Panc1 (cell line): ENCODE measurements around the gene MUC5AC. TPM values are rescaled to one million over a fixed set of nuclear protein-coding genes. Genes with fewer than 3 reads are reported as not detected.

Source experiments
- ATAC-seq: fragments of 200-7000 bp; cut with Tn5 transposase; 2 replicates; pipeline ENCODE4 v1.9.1; 2020; ENCODE audit warnings: mild to moderate bottlenecking, moderate library complexity
- BruUV-seq: library from RNA; stranded (reverse); fragments of 400-500 nt; replicated peaks from 2 replicates; lab custom pipeline; 2021; lab: Mats Ljungman, UMichigan
- CTCF ChIA-PET: fragments of 300-600 bp; sonication (Branson Sonifier 250); formaldehyde crosslinking; loops from one replicate; lab custom pipeline; 2022; ENCODE audit warnings: antibody characterized with exemption; lab: Charles Lee
- POLR2A ChIA-PET: fragments of 300-600 bp; sonication (Branson Sonifier 250); formaldehyde crosslinking; loops from one replicate; lab custom pipeline; 2022; ENCODE audit warnings: antibody characterized with exemption; lab: Charles Lee
- DNase-seq: peaks from one replicate; pipeline ENCODE4 v3.0.0-alpha.2; 2010; ENCODE audit warnings: low read depth, low spot score
- H3K27ac ChIP-seq: 2 replicates; pipeline ENCODE4 v1.5.1; 2011; ENCODE audit warnings: mild to moderate bottlenecking, low read length, inconsistent platforms
- H3K27me3 ChIP-seq: fragments of 200-500 bp; sonication (Bioruptor generic); 2 replicates; pipeline ENCODE4 v1.6.0; 2014; ENCODE audit warnings: low read length, inconsistent platforms; ENCODE audit not compliant: control insufficient read depth, insufficient read depth
- H3K36me3 ChIP-seq: fragments of 200-500 bp; sonication (Bioruptor generic); 2 replicates; pipeline ENCODE4 v1.5.1; 2014; ENCODE audit warnings: inconsistent platforms, mild to moderate bottlenecking, low read length, moderate library complexity; ENCODE audit not compliant: control insufficient read depth, insufficient read depth
- H3K4me1 ChIP-seq: 2 replicates; pipeline ENCODE4 v1.5.1; 2011; ENCODE audit warnings: inconsistent platforms, mild to moderate bottlenecking, low read length, moderate library complexity; ENCODE audit not compliant: control insufficient read depth, insufficient read depth
- H3K4me3 ChIP-seq, 2 experiments: 2 replicates each; pipeline ENCODE4 v1.5.1; 2011 to 2012; ENCODE audit warnings: low read depth in 2 of 2, low read length in 2 of 2, mild to moderate bottlenecking in 2 of 2, inconsistent platforms in 1 of 2, moderate library complexity in 1 of 2
- H3K9me3 ChIP-seq: fragments of 200-500 bp; sonication (Bioruptor generic); 2 replicates; pipeline ENCODE4 v1.5.1; 2014; ENCODE audit warnings: low read depth, mild to moderate bottlenecking, inconsistent platforms, low read length, moderate library complexity; ENCODE audit not compliant: control insufficient read depth, insufficient read depth
- CTCF ChIP-seq: fragments of 450-650 bp; IDR thresholded peaks from 2 replicates; pipeline ENCODE4 v1.5.1; 2017; ENCODE audit warnings: mild to moderate bottlenecking
- POLR2AphosphoS5 ChIP-seq: IDR thresholded peaks from 2 replicates; pipeline ENCODE4 v1.6.1; 2012; ENCODE audit warnings: mild to moderate bottlenecking, low read depth, low read length, moderate library complexity
- REST ChIP-seq, 2 experiments: IDR thresholded peaks; 2 replicates each; pipeline ENCODE4 v1.6.1; 2011 to 2012; ENCODE audit warnings: low read depth in 2 of 2, control low read depth in 1 of 2, low read length in 1 of 2, mild to moderate bottlenecking in 1 of 2, moderate library complexity in 1 of 2; ENCODE audit not compliant: insufficient read depth in 1 of 2
- SIN3A ChIP-seq: IDR thresholded peaks from 2 replicates; pipeline ENCODE4 v1.6.1; 2012; ENCODE audit warnings: low read depth, mild to moderate bottlenecking, low read length, moderate library complexity, borderline replicate concordance; ENCODE audit not compliant: insufficient read depth
- TCF7L2 ChIP-seq: IDR thresholded peaks from 2 replicates; pipeline ENCODE4 v1.6.1; 2011; ENCODE audit warnings: mild to moderate bottlenecking, low read depth, low read length, inconsistent platforms
- in situ Hi-C: cut with HindIII; loops from 2 replicates; pipeline ENCODE4 v1.10.0; 2016; ENCODE audit warnings: low sequenced_read_pairs, low pct_unique_long_range_greater_than_20kb
- intact Hi-C: fragments of 100-400 bp; cut with micrococcal nuclease; formaldehyde crosslinking; loops from one replicate; pipeline ENCODE4 v1.10.0; 2022; ENCODE audit not compliant: unreplicated experiment
- total RNA-seq: library from RNA; stranded (reverse); gene quantifications from one replicate; pipeline ENCODE4 v1.2.1, GENCODE V29; 2021; ENCODE audit not compliant: unreplicated experiment

MUC5AC gene
- total RNA-seq, 1 experiment from 2014 or later = 0.03 TPM

- ChIA-PET CTCF (no interaction called here), POLR2A (interaction anchor here (0.6 kb wide), 1 partner anchor 960 kb away, joined by 3 read pairs; no protein-coding TSS in a partner anchor)
- TF ChIP-seq SIN3A (no peak), POLR2AphosphoS5 (no peak), REST (IDR thresholded peaks at IDR 0.05; ENCODE audit: insufficient read depth in 1 of 2, low read depth in 2 of 2, low read length in 1 of 2) (no peak), CTCF (no peak), TCF7L2 (no peak)
- DNase-seq = no peak
- Histone ChIP-seq H3K27me3 (no peaks in the 10 kb centered on the region; the same call in 1 of the 2 replicates), H3K9me3 (no peaks in the 10 kb centered on the region), H3K4me1 (peaks cover 6% of the 10 kb centered on the region; the same call in 1 of the 2 replicates), H3K36me3 (no peaks in the 10 kb centered on the region), H3K27ac (no peak overlapping the region), H3K4me3 (no peak overlapping the region)
- ATAC-seq = no peak
- BruUV-seq = no TSS peak
- in situ Hi-C loops = no loop called here
- intact Hi-C loops = no loop called here
These were observed 77.7 kb downstream of the MUC5AC start for GRCh38 chr11:1235306-1235900.

GRCh38 chr11:1235901-1236315 lies 78.2 kb downstream of the MUC5AC start:
- TF ChIP-seq TCF7L2 (no peak), REST (IDR thresholded peaks at IDR 0.05; ENCODE audit: insufficient read depth in 1 of 2, low read depth in 2 of 2, low read length in 1 of 2) (no peak), POLR2AphosphoS5 (no peak), SIN3A (no peak)
- H3K4me1 ChIP-seq = peaks cover 6% of the 10 kb centered on the region; the same call in 1 of the 2 replicates
- H3K36me3 ChIP-seq = no peaks in the 10 kb centered on the region
- in situ Hi-C loops = no loop called here
- H3K9me3 ChIP-seq = no peaks in the 10 kb centered on the region
- intact Hi-C loops = no loop called here
- DNase-seq = no peak
- no peak overlapping the region for H3K27ac ChIP-seq
- no peaks in the 10 kb centered on the region; the same call in 1 of the 2 replicates for H3K27me3 ChIP-seq
- no peak for ATAC-seq
- no peak overlapping the region for H3K4me3 ChIP-seq
- POLR2A ChIA-PET = interaction anchor here (0.6 kb wide), 1 partner anchor 960 kb away, joined by 3 read pairs; no protein-coding TSS in a partner anchor
- CTCF ChIA-PET = no interaction called here
- no TSS peak for BruUV-seq
